Effector CD4-positive, alpha-beta T cell (primary cell): ENCODE results near the gene NXN.
"Not testable (repeated sequence)": the region's sequence is repeated elsewhere in the genome, so short reads cannot be mapped to it uniquely, and the experiment has no call there.

ENCODE experiments used
- DNase-seq: peaks from one replicate; pipeline ENCODE4 v3.0.0-alpha.2; 2020

The NXN gene

DNA sequence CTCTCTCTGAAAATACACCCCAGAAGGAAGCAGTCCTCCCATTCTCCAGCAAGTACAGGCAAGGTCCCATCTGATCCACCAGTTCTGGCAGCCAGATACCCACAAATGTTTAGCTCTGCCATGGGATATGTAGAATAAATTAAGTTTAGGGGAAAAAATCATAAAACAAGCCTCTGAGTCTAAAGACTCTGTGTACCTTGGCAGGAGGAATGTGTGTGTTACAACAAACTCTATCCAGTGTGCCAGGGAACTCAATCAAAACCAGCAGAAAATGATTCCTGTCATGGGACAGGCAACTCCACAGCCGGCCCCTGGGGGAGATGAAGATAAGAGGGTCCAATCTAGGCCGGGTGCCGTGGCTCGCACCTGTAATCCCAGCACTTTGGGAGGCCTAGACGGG is 124.0 kb downstream of the NXN start:
- DNase-seq: no peak

GRCh38 chr17:852850-853249 is 126.7 kb downstream of the NXN start:
- DNase-seq: not testable (repeated sequence)

- DNase-seq: no peak
Observed at GRCh38 chr17:852349-852748, 127.2 kb downstream of the NXN start.

- DNase-seq: no peak
Observed at GRCh38 chr17:851924-852323, 127.7 kb downstream of the NXN start.

DNA sequence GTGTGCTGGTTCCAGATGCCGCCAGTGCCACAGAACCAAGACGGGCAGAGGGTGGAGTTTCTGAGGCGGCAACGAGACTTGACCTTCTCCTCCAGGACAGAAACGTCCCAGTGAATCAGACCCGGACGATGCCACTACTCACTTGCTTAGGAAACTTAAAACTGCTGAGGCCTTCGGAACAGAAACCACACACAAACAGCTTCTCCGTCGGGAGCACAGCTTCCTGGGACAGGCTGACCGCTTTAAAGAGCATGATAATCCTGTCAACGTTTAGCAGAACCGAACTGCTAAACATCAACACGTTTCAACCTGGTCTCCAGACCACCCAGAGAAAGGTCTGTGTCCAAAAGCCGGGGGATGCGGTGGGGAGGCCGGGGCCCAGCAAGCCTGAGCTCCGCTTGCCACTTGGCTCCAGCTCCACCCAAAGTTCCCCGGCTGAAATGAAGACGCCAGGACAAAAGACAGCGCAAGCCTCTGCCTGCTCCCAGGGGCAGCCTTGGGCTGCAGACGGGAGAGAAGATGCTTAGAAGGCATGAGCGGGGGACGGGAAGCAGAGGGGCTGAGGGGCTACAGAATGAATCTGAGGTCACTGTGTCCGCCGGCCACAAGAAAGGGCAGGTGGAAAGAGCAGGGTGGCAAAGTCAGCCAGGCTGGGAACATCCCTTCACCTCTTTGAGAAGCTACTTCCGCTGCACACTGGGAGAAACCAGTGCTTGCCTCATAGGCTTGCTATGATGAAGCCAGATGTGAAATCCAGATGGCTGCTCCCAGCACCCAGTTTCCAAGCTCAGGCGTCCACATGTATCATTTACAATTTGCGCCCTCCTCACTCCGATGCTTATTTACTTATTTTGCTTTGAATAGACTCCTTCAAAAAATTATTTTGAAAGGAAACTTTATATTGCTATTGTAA is 128.5 kb downstream of the NXN start:
- DNase-seq: no peak

DNA sequence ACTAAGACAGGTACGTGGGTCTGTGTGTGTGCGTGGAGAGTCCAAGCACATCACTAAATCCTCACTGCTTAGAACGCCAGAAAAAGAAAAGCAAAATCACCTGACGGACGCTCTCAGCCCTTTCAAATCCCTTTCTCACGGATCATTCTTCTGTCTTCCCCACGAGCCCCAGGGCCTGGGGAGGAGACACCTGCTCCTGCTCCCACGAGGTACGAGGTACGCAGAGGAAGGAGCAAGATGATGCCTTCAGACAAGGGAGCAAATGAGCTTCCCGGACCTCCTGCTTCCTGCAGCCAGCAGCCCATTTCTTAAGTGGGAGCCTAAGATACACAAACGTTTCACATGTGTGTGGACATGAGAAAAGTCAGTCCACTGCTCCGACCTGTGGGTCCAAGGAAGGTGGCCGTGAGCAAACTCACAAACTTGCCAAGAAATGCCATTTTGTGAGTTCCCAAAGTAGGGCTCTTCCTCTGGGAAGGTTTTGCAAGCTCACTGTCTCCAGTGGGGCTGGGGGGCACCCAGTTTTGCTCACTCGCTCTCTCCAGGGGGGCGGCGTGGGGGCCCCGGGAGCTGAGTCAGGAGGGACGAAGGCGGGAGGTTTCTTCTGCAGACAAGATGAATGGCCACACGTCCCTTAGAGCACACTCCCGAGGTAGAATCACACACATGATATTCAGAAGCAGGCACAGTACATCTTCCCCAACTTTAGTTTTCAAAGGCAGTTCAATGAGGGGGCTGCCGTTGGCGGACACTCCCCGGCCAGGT is 129.3 kb downstream of the NXN start:
- DNase-seq: no peak

DNA sequence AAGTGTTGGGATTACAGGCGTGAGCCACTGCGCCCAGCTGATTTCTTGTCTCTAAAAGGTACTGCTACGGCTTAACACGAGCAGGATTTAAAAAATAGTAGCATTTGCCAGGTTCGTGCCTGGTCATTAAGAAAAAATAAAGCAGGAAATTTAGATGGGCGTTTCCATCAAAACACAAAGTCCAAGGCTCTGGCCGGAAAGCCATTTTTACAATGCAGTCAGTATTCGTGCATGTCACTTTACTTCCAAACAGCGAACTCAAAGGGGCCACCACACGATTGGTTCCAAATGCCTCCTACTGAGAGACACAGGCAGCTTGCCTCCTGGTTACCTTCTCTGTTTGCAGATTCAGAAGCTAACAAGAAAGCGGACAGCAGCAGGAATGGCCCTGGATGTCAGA is 131.2 kb downstream of the NXN start:
- no peak for DNase-seq

DNA sequence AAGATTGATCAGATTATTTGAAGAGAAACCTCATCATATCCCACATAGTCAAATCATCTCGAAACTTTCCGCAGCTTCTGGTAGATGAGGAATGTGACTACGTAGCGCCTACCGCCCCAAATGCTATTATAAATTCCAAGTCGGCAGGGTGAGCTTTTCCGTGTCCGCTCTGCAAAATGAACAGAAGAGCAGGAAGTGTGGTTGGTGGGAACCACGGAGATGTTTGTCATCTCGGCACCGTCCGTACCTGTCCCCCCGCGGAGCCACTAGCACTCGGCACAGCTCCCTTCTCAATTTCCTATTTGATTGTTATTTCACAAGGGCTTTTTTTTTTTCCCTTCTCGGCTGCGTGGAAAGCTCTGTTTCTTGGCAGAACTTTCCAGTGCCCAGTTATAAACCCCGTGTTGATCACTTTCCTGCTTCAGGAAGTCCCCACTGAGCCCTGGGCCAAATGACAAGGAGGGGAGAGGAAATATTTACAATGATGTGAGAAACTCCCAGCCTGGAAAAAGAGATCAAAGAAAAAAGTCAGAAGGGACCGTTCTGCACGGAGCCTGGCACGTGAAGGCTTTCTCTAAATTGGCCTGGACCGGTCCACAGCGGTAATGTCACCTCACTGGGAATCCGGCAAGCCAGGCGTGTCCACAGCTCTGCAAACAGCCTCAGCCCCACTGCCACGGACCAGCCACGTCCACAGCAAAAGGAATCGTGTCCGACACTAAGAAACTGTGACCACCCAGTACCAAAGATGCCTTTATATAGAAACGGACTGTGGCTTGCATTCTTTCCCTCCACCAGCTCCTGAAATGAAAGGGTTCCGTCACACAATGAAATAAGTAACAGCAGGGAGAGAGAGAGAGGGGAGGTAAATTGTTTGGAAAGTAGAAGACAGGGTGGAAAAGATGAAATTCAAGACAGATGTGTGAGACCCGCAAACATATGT is 132.4 kb downstream of the NXN start:
- DNase-seq: no peak

- DNase-seq: no peak
Observed at GRCh38 chr17:841313-841712, 138.3 kb downstream of the NXN start.

DNA sequence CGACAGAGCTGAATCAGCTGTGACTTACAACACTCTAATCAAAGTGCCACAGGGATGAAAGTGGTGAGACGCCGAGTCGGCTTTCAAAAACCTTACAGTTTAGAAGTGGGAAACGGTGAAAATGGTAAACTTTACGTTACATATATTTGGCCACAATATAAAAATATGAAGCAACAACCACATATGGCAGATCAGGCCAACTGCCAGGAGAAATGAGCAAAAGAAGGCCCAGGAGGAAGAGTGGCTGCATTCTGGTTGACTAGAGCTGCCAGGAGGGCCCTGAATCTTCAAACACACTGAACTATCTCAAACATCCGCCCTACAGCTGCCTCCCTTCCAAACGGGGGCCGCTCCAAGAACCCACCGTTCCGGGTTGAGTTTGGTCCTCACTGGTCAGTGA is 141.1 kb downstream of the NXN start:
- no peak for DNase-seq

GRCh38 chr17:836151-836550 is 143.4 kb downstream of the NXN start:
- no peak for DNase-seq

GRCh38 chr17:835721-836120 is 143.9 kb downstream of the NXN start:
- DNase-seq: not testable (repeated sequence)

- DNase-seq: no peak
Observed at GRCh38 chr17:835263-835662, 144.3 kb downstream of the NXN start.

- DNase-seq: no peak
Observed at GRCh38 chr17:834136-834535, 145.4 kb downstream of the NXN start.

- DNase-seq: no peak
Observed at GRCh38 chr17:830950-831349, 148.6 kb downstream of the NXN start.

- no peak for DNase-seq
Observed at GRCh38 chr17:830381-830780, 149.2 kb downstream of the NXN start.

DNA sequence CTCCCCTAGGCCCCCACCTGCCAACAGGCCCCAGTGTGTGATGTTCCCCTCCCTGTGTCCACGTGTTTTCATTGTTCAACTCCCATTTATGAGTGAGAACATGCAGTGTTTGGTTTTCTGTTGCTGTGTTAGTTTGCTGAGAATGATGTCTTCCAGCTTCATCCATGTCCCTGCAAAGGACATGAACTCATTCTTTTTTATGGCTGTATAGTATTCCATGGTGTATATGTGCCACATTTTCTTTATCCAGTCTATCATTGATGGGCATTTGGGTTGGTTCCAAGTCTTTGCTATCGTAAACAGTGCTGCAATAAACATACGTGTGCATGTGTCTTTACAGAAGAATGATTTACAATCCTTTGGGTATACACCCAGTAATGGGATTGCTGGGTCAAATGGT is 150.0 kb downstream of the NXN start:
- DNase-seq: not testable (repeated sequence)

- DNase-seq: no peak
Observed at GRCh38 chr17:828761-829160, 150.8 kb downstream of the NXN start.

DNA sequence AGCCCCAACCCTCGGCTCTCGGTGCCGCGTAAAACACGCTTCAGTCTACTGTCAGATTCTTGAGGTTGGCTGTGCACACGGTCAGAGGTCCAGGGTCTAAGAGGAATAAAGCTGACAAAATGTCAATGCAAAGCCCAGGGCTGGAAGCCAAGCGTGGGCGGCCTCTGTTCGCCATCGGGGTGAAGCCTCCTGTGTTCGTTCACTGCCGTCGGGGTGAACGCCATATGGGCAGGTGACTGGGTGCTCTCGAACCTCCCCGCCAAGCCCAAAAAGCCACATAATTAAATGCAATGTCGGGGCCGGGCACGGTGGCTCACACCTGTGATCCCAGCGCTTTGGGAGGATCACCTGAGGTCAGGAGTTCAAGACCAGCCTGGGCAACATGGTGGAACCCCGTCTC is 152.8 kb downstream of the NXN start:
- DNase-seq: no peak

DNA sequence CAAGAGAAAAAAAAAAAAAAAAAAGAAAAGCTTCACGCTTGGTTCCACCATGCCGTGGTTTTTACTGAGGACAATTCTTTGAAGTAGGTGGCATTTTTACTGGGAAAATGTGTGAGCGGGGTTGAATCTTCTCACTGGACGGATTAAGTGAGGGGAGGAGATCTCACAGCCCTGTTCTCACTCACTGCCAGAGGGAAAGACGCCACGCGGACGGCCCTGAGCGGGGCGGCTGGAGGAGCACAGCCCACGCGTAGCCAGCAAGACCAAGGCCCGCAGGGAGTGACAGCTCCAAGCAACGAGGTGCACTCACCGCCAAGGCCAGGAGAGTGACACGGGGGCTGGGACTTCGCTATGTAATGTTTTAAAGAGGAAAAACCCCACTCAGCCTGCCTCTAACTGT is 154.4 kb downstream of the NXN start:
- no peak for DNase-seq

GRCh38 chr17:824378-824777 is 155.2 kb downstream of the NXN start:
- DNase-seq: no peak

GRCh38 chr17:823501-823902 is 156.1 kb downstream of the NXN start:
- DNase-seq: no peak

GRCh38 chr17:819251-819650 is 160.3 kb downstream of the NXN start:
- DNase-seq: no peak
